Endothelial cell of umbilical vein (primary cell): Measurements from ENCODE around the gene CAMK2G.

ENCODE experiments used
- CTCF ChIP-seq, 2 donors: IDR thresholded peaks; 1 replicate in 1 of 2; 2 replicates in 1 of 2; pipeline ENCODE4 v1.5.1; 2011; ENCODE audit warnings: low read length in 2 of 2, mild to moderate bottlenecking in 2 of 2, moderate library complexity in 2 of 2, control low read depth in 1 of 2, inconsistent platforms in 1 of 2, low read depth in 1 of 2; ENCODE audit not compliant: insufficient read depth in 1 of 2; ENCODE audit errors: extremely low read depth in 1 of 2
- POLR2A ChIP-seq: IDR thresholded peaks from 2 replicates; pipeline ENCODE4 v1.6.1; 2012; ENCODE audit warnings: low read depth, mild to moderate bottlenecking, control low read depth, low read length

GRCh38 chr10:73858013-73858708, 16.2 kb downstream of the CAMK2G start:
- TF ChIP-seq CTCF (IDR thresholded peaks at IDR 0.05; ENCODE audit: extremely low read depth in 1 of 2, insufficient read depth in 1 of 2, low read depth in 1 of 2, low read length in 2 of 2), result no peak
- TF ChIP-seq POLR2A, result no peak
